BE2C (cell line): ENCODE measurements around the gene MAN2A2.

Experiments used
- DNase-seq: peaks from one replicate; pipeline ENCODE4 v3.0.0-alpha.2; 2020
- H3K27me3 ChIP-seq: fragments of 250-450 bp; sonication (Bioruptor Pico); 2 replicates; pipeline ENCODE4 v1.5.1; 2020; ENCODE audit warnings: mild to moderate bottlenecking
- H3K36me3 ChIP-seq: fragments of 250-450 bp; sonication (Bioruptor Pico); 2 replicates; pipeline ENCODE4 v1.5.1; 2020; ENCODE audit warnings: mild to moderate bottlenecking
- H3K4me1 ChIP-seq: fragments of 250-450 bp; sonication (Bioruptor Pico); 2 replicates; pipeline ENCODE4 v1.5.1; 2020
- H3K4me3 ChIP-seq: 2 replicates; pipeline ENCODE4 v1.5.1; 2011; ENCODE audit warnings: low read depth, low read length
- H3K9me3 ChIP-seq: fragments of 250-450 bp; sonication (Bioruptor Pico); 2 replicates; pipeline ENCODE4 v1.5.1; 2020
- CTCF ChIP-seq: IDR thresholded peaks from 2 replicates; pipeline ENCODE4 v1.5.1; 2012; ENCODE audit warnings: mild to moderate bottlenecking, low read depth, low read length

Gene MAN2A2

GRCh38 chr15:90968434-90968833 is 65.3 kb downstream of the MAN2A2 start:
- Histone ChIP-seq H3K4me1 (no peaks in the 10 kb centered on the region), H3K36me3 (peaks cover 91% of the 10 kb centered on the region), H3K9me3 (no peaks in the 10 kb centered on the region), H3K27me3 (no peaks in the 10 kb centered on the region), H3K4me3 (no peak overlapping the region)
- no peak for DNase-seq
- TF ChIP-seq CTCF = no peak

GRCh38 chr15:90970274-90970673 is 67.2 kb downstream of the MAN2A2 start:
- Histone ChIP-seq H3K9me3 (no peaks in the 10 kb centered on the region), H3K27me3 (no peaks in the 10 kb centered on the region), H3K4me1 (no peaks in the 10 kb centered on the region), H3K4me3 (no peak overlapping the region), H3K36me3 (peaks cover 94% of the 10 kb centered on the region)
- DNase-seq = no peak
- no peak for TF ChIP-seq CTCF

GRCh38 chr15:90972133-90972532 is 69.0 kb downstream of the MAN2A2 start:
- no peak for TF ChIP-seq CTCF
- Histone ChIP-seq H3K9me3 (no peaks in the 10 kb centered on the region), H3K36me3 (peaks cover 95% of the 10 kb centered on the region), H3K27me3 (no peaks in the 10 kb centered on the region), H3K4me1 (no peaks in the 10 kb centered on the region), H3K4me3 (no peak overlapping the region)
- no peak for DNase-seq
